Embryonic facial prominence (tissue), 1 donor: Measurements from ENCODE around the gene DEFB123.

Experiments used
- DNase-seq: peaks from one replicate; pipeline ENCODE4 v3.0.0-alpha.2; 2016; ENCODE audit errors: extremely low spot score

The DEFB123 gene

GRCh38 chr20:31473331-31474096, 33.1 kb downstream of the DEFB123 start:
- DNase-seq = no peak

- no peak for DNase-seq
Measured at GRCh38 chr20:31474097-31474436, 33.6 kb downstream of the DEFB123 start.

GRCh38 chr20:31474758-31475427, 34.5 kb downstream of the DEFB123 start, which contains the start of the genes DEFB124 and REM1:
DEFB124 (minus strand) TSS chr20:31475127; CDS start chr20:31473013, 2,114 bp downstream.
REM1 (plus strand) TSS chr20:31475288; CDS start chr20:31476446, 1,158 bp downstream.
- DNase-seq = no peak

GRCh38 chr20:31475472-31476293, 35.3 kb downstream of the DEFB123 start:
- no peak for DNase-seq

GRCh38 chr20:31476294-31476585, 35.8 kb downstream of the DEFB123 start:
- DNase-seq = no peak

- no peak for DNase-seq
Measured at GRCh38 chr20:31476643-31477215, 36.3 kb downstream of the DEFB123 start.

- no peak for DNase-seq
Measured at GRCh38 chr20:31484001-31484400, 43.6 kb downstream of the DEFB123 start.

GRCh38 chr20:31485450-31486339, 45.3 kb downstream of the DEFB123 start:
- peak; percentile 20 for DNase-seq

GRCh38 chr20:31488115-31488514, 47.7 kb downstream of the DEFB123 start:
- no peak for DNase-seq

- DNase-seq = no peak
Measured at GRCh38 chr20:31489152-31489551, 48.7 kb downstream of the DEFB123 start.

GRCh38 chr20:31490752-31491151, 50.3 kb downstream of the DEFB123 start:
- DNase-seq = no peak

- no peak for DNase-seq
Measured at GRCh38 chr20:31494131-31494530, 53.7 kb downstream of the DEFB123 start.

GRCh38 chr20:31496761-31497295, 56.4 kb downstream of the DEFB123 start:
- DNase-seq = no peak

GRCh38 chr20:31497838-31498540, 57.6 kb downstream of the DEFB123 start:
- no peak for DNase-seq
